ENCODE measurements around the gene WDSUB1.

DNA sequence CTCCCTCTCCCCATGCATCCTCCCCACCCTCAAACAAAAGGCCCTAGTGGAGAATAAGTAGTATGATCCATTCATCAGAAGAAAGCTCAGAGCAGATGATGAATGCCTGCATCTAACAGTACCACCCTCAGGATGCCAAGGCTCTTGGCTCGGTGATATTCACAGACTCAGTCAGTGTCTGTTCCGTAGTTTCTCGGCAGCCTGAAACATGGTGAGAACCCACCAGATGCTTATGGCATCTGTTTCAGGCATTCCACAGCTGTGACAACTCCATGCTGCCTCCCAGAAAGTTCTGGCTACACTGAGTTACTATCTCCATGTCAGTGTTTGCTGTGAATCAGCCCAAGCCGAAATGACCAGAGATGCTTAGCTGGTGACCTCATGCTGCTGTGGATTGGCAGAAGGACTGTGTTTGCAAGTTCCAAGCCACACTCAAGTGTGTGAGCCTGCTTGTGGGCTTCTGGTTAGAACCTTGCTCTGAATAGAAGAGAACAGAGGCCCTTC, 83.9 kb downstream of the WDSUB1 start:
- TF ChIP-seq, protein P1, sequence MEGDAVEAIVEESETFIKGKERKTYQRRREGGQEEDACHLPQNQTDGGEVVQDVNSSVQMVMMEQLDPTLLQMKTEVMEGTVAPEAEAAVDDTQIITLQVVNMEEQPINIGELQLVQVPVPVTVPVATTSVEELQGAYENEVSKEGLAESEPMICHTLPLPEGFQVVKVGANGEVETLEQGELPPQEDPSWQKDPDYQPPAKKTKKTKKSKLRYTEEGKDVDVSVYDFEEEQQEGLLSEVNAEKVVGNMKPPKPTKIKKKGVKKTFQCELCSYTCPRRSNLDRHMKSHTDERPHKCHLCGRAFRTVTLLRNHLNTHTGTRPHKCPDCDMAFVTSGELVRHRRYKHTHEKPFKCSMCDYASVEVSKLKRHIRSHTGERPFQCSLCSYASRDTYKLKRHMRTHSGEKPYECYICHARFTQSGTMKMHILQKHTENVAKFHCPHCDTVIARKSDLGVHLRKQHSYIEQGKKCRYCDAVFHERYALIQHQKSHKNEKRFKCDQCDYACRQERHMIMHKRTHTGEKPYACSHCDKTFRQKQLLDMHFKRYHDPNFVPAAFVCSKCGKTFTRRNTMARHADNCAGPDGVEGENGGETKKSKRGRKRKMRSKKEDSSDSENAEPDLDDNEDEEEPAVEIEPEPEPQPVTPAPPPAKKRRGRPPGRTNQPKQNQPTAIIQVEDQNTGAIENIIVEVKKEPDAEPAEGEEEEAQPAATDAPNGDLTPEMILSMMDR (IDR thresholded peaks at IDR 0.05) = no peak
- TF ChIP-seq POLR2AphosphoS5 (IDR thresholded peaks at IDR 0.05) = no peak
